Muscle layer of duodenum (tissue), 2 donors: Measurements from ENCODE around the gene MEMO1.
"Not testable (repeated sequence)": the region's sequence is repeated elsewhere in the genome, so short reads cannot be mapped to it uniquely, and the experiment has no call there.

Experiments used
- H3K27ac ChIP-seq: one replicate; pipeline ENCODE4 v1.7.0; 2013; ENCODE audit warnings: mild to moderate bottlenecking, low read length
- H3K27me3 ChIP-seq: one replicate; pipeline ENCODE4 v1.7.0; 2013; ENCODE audit warnings: low read depth, mild to moderate bottlenecking, control low read depth, low read length
- H3K36me3 ChIP-seq, 2 donors: one replicate each; pipeline ENCODE4 v1.7.0; 2013; ENCODE audit warnings: low read length in 2 of 2, control low read depth in 1 of 2, mild to moderate bottlenecking in 1 of 2; ENCODE audit not compliant: insufficient read depth in 2 of 2, control insufficient read depth in 1 of 2
- H3K4me1 ChIP-seq, 2 donors: one replicate each; pipeline ENCODE4 v1.7.0; 2013; ENCODE audit warnings: low read length in 2 of 2, mild to moderate bottlenecking in 2 of 2, control low read depth in 1 of 2, moderate library complexity in 1 of 2; ENCODE audit not compliant: insufficient read depth in 2 of 2, control insufficient read depth in 1 of 2
- H3K4me3 ChIP-seq, 2 donors: one replicate each; pipeline ENCODE4 v1.7.0; 2013; ENCODE audit warnings: low read length in 2 of 2, low read depth in 1 of 2, mild to moderate bottlenecking in 1 of 2
- H3K9me3 ChIP-seq, 2 donors: one replicate each; pipeline ENCODE4 v1.7.0; 2013; ENCODE audit warnings: low read length in 2 of 2, control low read depth in 1 of 2, mild to moderate bottlenecking in 1 of 2; ENCODE audit not compliant: control insufficient read depth in 1 of 2
- donor health status: healthy.

Gene MEMO1

DNA sequence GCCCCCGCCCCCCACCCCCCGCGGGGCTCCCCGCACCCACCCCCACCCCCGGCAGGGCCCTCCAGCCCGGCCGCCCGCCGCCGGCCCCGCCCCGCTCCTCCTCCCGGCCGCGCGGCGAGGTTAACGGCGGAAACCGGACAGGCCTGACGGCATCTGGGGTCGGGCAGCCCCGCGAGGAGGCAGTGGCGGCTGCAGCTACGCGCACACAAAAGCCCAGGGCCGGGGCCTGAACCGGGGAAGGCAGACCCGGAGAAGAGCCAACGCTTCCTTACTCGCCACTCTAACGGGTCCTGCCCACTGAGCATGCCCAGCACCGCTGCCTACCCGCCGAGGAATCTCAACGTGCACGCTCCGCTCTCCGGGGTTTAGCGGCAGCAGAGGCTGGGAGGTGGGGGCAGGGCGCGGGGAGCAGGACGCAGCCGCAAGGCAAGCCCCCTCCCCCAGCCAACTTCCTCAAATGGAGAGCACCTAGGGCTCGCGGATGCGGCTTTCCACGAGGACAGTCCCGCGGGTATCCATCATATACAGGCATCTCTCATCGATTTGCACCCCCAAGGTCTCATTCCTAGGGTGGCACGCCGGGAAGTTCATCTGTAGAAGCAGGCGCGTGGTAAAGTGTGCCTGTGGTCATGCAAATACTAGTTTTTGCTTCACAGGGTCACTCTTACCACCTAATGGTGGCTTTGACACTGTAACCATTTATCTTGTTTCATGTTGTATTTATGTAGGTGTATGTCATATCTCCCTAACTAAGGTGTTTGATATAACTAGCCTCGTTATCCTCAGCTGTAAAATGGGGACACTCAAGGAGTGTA is at the start of gene MEMO1:
MEMO1 (minus strand) TSS at position 339 of the 815 bp plus-strand sequence. CDS start 761 bp downstream, outside the sequence.
- Histone ChIP-seq H3K36me3 (peaks cover 0 to 3% of the 10 kb centered on the region in 2 donors), H3K4me3 (peak within 1 kb of the TSS; percentile 86 to 90), H3K4me1 (peaks cover 14 to 22% of the 10 kb centered on the region in 2 donors), H3K27ac (peak within 1 kb of the TSS; percentile 87), H3K9me3 (no peaks in the 10 kb centered on the region), H3K27me3 (no peaks in the 10 kb centered on the region)

DNA sequence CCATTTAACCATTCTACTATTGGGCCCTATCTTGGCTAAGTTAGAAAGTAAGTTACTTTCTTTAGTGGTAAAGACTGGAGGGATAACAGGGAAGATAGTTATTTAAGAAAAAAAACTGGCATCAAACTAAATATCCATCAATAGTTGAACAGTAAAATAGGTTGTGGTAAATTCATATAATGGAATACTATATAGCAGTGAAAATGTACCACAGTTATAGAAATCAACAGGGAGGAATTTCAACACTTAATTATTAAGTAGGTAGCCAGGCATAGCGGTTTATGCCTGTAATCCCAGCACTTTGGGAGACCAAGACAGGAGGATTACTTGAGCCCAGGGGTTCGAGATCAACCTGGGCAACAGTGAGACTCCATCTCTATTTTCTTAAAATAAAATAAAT is 49.5 kb upstream of the MEMO1 start:
- no peaks in the 10 kb centered on the region for H3K27me3 ChIP-seq
- no peaks in the 10 kb centered on the region for H3K9me3 ChIP-seq
- H3K36me3 ChIP-seq, result no peaks in the 10 kb centered on the region
- H3K4me3 ChIP-seq, result no peak overlapping the region
- H3K27ac ChIP-seq, result no peak overlapping the region
- H3K4me1 ChIP-seq, result peaks cover 4 to 10% of the 10 kb centered on the region in 2 donors

DNA sequence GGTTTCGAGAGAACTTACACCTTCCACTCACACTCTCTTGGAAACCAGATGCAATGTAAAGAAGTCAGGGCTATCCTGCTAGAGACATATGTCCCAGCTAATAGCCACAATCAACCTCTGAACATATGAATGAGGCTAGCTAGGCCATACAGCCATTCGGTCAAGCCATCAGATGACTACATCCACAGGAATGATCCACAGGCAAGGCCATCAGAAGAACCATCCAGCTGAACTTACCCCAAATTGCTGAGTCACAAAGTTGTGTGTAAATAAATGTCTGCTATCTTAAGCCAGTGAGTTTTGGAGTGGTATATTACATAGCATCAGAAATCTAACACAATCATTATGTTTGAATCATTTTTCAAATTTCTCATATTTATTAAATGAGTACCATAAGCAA is 47.3 kb upstream of the MEMO1 start:
- H3K9me3 ChIP-seq, result no peaks in the 10 kb centered on the region
- no peaks in the 10 kb centered on the region for H3K27me3 ChIP-seq
- no peak overlapping the region for H3K27ac ChIP-seq
- no peaks in the 10 kb centered on the region for H3K36me3 ChIP-seq
- no peak overlapping the region for H3K4me3 ChIP-seq
- H3K4me1 ChIP-seq, result no peaks in the 10 kb centered on the region

DNA sequence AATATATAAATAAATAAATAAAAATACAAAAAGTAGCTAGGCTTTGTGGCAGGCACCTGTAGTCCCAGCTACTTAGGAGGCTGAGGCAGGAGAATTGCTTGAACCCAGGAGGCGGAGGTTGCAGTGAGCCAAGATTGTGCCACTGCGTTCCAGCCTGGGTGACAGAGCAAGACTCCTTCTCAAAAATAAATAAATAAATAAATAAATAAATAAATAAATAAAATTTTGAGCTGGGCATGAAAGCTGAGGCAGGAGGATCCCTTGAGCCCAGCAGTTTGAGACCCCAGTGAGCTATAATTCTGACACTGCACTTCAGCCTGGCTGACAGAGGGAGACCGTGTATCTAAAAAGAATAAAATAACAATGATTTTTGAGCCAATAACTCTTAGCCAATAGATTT is 43.8 kb upstream of the MEMO1 start:
- not testable (repeated sequence) for H3K4me3 ChIP-seq, H3K27me3 ChIP-seq

DNA sequence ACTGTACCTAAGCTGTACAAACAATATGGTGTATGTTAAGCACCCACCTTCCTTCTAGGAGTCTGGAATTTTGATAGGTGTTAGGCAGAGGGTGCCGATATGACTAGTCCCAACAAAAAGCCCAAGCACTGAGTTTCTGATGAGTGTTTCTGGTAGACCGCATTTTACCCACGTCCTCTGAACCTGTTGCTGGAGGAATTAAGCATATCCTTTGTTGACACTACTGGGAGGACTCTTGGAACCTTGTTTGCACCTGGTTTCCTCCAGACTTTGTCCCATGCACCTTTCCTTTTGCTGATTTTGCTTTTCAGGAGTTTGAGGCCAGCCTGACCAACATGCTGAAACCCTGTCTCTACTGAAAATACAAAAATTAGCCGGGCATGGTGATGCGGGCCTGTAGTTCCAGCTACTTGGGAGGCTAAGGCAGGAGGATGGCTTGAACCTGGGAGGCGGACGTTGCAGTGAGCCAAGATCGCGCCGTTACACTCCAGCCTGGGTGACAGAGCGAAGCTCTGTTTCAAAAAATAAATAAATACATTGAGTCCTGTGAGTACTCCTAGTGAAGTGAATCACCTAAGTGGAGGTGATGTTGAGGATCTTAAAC is 41.1 kb upstream of the MEMO1 start:
- Histone ChIP-seq H3K27me3 (no peaks in the 10 kb centered on the region), H3K9me3 (no peaks in the 10 kb centered on the region), H3K27ac (no peak overlapping the region), H3K4me3 (no peak overlapping the region), H3K36me3 (no peaks in the 10 kb centered on the region), H3K4me1 (no peaks in the 10 kb centered on the region)

More for the DNA sequence above, 43.8 kb upstream of the MEMO1 start:
- H3K4me1 ChIP-seq, H3K27ac ChIP-seq, H3K36me3 ChIP-seq, H3K9me3 ChIP-seq: not testable (repeated sequence)

DNA sequence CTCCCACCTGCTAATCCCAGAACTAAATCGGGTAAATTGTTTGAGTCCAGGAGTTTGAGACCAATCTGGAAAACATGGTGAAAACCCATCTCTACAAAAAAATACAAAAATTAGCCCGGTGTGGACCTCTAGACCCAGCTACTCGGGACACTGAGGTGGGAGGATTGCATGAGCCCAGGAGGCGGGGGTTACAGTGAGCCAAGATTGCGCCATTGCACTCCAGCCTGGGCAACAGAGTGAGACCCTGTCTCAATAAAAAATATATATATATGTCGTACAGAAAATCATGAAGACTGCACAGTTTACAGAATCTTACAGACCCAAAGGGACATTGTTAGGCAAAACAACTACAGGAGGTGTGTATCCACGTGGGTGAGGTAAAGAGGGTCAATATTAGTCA is 32.8 kb upstream of the MEMO1 start:
- H3K27me3 ChIP-seq, result no peaks in the 10 kb centered on the region
- H3K27ac ChIP-seq, result no peak overlapping the region
- H3K9me3 ChIP-seq, result no peaks in the 10 kb centered on the region
- H3K36me3 ChIP-seq, result no peaks in the 10 kb centered on the region
- no peak overlapping the region for H3K4me3 ChIP-seq
- H3K4me1 ChIP-seq, result peaks cover 0 to 5% of the 10 kb centered on the region in 2 donors

DNA sequence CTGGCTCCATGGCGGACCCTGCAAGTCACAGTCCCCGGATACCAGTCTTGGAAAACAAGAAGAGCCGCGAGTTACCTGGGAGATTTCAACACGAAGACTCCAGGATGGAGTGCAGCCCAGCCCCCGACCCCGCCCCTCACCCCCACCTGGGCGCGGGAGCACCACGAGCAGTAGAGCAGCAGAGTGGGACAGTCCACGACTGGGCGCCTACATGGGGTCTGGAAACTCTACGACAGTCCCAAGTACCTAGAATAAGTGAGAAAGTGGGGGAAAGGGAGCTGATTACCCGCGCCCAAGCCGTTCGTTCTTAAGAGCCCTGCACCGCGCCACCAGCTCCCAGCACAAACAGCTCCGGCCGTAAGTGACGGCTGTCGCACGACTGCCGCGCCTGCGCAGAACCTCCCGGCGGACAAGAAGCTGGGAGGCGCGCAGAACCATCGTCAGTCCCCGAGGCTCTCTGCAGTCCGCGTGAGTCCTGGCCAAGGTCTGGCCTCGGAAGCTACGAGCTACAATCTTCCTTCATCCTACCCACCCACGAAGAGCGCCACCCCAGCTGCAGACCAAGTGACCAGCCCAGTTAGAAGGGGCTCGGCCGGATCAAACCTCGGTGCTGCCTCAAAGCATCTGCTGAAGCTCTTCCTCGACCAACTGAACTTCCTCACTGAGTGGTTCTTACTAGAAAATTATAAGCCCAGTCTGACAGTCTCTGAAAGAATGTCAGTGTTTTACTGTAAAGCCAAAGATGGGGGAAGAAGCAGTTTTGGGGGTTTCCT is 28.8 kb upstream of the MEMO1 start, which contains the start of gene DPY30:
DPY30 (minus strand) TSS at position 359 of the 773 bp plus-strand sequence; CDS start at position 10, 349 bp downstream.
- H3K4me3 ChIP-seq, result peak within 1 kb of the TSS; percentile 85 to 89
- H3K27me3 ChIP-seq, result no peaks in the 10 kb centered on the region
- peak within 1 kb of the TSS; percentile 84 for H3K27ac ChIP-seq

DNA sequence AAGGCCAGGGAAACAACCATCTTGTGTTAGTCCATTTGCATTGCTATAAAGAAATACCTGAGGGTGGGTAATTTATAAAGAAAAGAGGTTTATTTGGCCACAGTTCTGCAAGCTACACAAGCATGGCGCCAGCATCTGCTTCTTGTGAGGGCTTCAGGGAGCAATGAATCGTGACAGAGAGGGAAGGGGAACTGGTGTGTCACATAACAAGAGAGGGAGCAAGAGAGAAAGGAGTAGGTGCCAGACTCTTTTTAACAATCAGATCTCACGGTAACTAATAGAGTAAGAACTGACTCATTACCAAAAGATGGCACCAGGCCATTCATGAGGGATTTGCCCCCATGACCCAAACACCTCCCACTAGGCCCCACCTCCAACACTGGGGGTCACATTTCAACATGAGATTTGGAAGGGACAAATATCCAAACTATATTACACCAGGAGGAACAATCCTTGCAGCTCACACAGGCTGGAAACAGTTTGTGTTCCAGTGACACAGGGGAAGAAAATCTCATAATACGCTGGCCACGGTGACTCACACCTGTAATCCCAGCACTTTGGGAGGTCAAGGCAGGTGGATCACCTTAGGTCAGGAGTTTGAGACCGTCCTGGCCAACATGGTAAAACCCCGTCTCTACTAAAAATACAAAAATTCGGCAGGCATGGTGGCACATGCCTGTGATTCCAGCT is 23.5 kb upstream of the MEMO1 start:
- H3K27me3 ChIP-seq, H3K27ac ChIP-seq, H3K36me3 ChIP-seq, H3K9me3 ChIP-seq, H3K4me3 ChIP-seq, H3K4me1 ChIP-seq: not testable (repeated sequence)

More for the DNA sequence above, 28.8 kb upstream of the MEMO1 start, which contains the start of gene DPY30:
- H3K4me1 ChIP-seq, result peaks cover 0 to 6% of the 10 kb centered on the region in 2 donors
- no peaks in the 10 kb centered on the region for H3K9me3 ChIP-seq
- no peaks in the 10 kb centered on the region for H3K36me3 ChIP-seq

DNA sequence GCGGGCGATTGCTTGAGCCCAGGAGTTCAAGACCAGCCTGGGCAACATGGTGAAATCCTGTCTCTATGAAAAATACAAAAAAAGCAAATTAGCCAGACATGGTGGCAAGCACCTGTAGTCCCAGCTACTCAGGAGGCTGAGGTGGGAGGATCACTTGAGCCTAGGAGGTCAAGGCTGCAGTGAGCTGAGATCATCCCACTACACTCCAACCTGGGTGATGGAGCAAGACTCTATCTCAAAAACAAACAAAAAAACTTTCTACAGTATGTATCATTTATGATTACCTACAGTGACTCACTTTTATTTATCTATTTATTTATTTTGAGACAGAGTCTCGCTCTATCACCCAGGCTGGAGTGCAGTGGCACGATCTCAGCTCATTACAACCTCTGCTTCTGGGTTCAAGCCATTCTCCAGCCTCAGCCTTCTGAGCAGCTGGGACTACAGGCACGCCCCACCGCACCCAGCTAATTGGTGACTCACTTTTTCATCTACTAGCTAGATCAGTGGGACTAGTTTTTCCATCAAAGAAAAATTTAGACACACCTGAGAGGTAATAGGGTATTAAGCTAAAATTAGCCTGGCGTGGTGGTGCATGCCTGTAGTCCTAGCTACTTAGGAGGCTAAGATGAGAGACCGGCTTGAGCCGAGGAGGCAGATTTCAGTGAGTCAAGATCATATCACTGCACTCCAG is 8.1 kb upstream of the MEMO1 start:
- H3K36me3 ChIP-seq, result peaks cover 0 to 34% of the 10 kb centered on the region in 2 donors
- not testable (repeated sequence) for H3K4me3 ChIP-seq, H3K27ac ChIP-seq, H3K4me1 ChIP-seq, H3K9me3 ChIP-seq, H3K27me3 ChIP-seq

DNA sequence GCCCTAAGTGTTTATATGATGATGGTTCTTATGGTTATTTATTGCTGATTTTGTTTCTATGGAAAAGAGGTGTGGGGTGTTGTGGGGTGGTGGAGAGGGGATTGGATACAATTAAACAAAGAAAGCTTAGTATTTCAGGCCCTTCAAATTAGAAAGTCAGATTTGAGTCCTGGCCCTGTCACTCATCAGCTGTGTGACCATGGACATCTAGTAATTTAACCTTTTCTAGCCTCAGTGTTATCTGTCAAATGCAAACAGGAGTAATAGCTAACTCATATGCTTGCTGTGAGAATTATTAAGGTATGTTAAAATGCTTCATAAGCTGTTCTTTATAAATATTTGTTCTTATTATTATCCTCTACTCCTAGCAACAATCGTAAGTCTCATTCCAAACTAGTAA is 2.1 kb upstream of the MEMO1 start:
- peaks cover 0 to 3% of the 10 kb centered on the region in 2 donors for H3K36me3 ChIP-seq
- H3K27me3 ChIP-seq, result no peaks in the 10 kb centered on the region
- H3K9me3 ChIP-seq, result no peaks in the 10 kb centered on the region
- H3K4me1 ChIP-seq, result peaks cover 14 to 17% of the 10 kb centered on the region in 2 donors
- no peak overlapping the region for H3K27ac ChIP-seq
- no peak overlapping the region for H3K4me3 ChIP-seq
